Kidney (tissue), 14 donors: Measurements from ENCODE around the gene HOXD4. TPM values are rescaled to one million over a fixed set of nuclear protein-coding genes. Genes with fewer than 3 reads are reported as not detected.

Experiments
- DNase-seq, 5 donors: peaks; one replicate each; pipeline ENCODE4 v3.0.0-alpha.2; 2013 to 2020
- FAIRE-seq: peaks from 2 replicates; lab custom pipeline; 2012; peaks lifted over from hg19 to GRCh38; lab: Jason Lieb, UNC
- H3K27ac ChIP-seq, 2 donors: one replicate each; pipeline ENCODE4 v1.7.0; 2013; ENCODE audit warnings: low read depth in 2 of 2, low read length in 2 of 2, inconsistent platforms in 1 of 2
- H3K27me3 ChIP-seq: one replicate; pipeline ENCODE4 v1.7.1; 2013; ENCODE audit warnings: low read length, inconsistent platforms; ENCODE audit not compliant: control insufficient read depth, insufficient read depth
- H3K36me3 ChIP-seq, 3 donors: one replicate each; pipeline versions ENCODE4 v1.7.0 to v1.7.1; 2013; ENCODE audit warnings: low read length in 3 of 3, control low read depth in 1 of 3, inconsistent platforms in 1 of 3; ENCODE audit not compliant: insufficient read depth in 3 of 3, control insufficient read depth in 2 of 3
- H3K4me1 ChIP-seq, 3 donors: one replicate each; pipeline versions ENCODE4 v1.7.0 to v1.7.1; 2013; ENCODE audit warnings: low read length in 3 of 3, inconsistent platforms in 1 of 3, low read depth in 1 of 3; ENCODE audit not compliant: control insufficient read depth in 2 of 3, insufficient read depth in 2 of 3
- H3K4me3 ChIP-seq, 3 donors: one replicate each; pipeline versions ENCODE4 v1.7.0 to v1.8.1; 2013; ENCODE audit warnings: low read length in 3 of 3, control low read depth in 1 of 3, inconsistent platforms in 1 of 3
- H3K9ac ChIP-seq, 3 donors: one replicate each; pipeline versions ENCODE4 v1.7.0 to v1.7.1; 2013; ENCODE audit warnings: low read length in 3 of 3, control low read depth in 1 of 3, inconsistent platforms in 1 of 3
- H3K9me3 ChIP-seq, 3 donors: one replicate each; pipeline versions ENCODE4 v1.7.0 to v1.7.1; 2013; ENCODE audit warnings: low read length in 3 of 3, control low read depth in 1 of 3, inconsistent platforms in 1 of 3; ENCODE audit not compliant: control insufficient read depth in 2 of 3, insufficient read depth in 1 of 3
- CTCF ChIP-seq: IDR thresholded peaks from 3 replicates; pipeline ENCODE4 v1.5.1; 2012; ENCODE audit warnings: mild to moderate bottlenecking, moderate library complexity, borderline replicate concordance; ENCODE audit not compliant: insufficient read depth; ENCODE audit errors: extremely low read depth
- intact Hi-C: fragments of 100-400 bp; cut with DNase I; formaldehyde crosslinking; loops from one replicate; pipeline ENCODE4 v1.11.1; 2022
- polyA plus RNA-seq: library from polyadenylated mRNA; stranded (reverse); fragments of 350-450 nt; fragmentation: Illumina TruSeq; extraction: RNeasy Lipid Tissue Mini Kit (QIAGEN cat#74804); gene quantifications from one replicate; pipeline ENCODE4 v1.2.3, GENCODE V29; 2014; ENCODE audit warnings: low read depth, low replicate concordance; ENCODE audit not compliant: insufficient read depth
- total RNA-seq: library from RNA; stranded (reverse); fragmentation: NEBNext Ultra II Directional; extraction: Animal tissue kit (Norgen Biotek cat#: 25700); gene quantifications from one replicate; pipeline ENCODE4 v1.2.1, GENCODE V29; 2021
- donor health status: control.
- donor health status: control.
- donor health status: control.
- donor health status: control.
- donor health status: control.
- donor health status: DM: yes; HTN: yes; CAD: no.
- donor health status: Normal renal cell carcinoma (clear cell type).

HOXD4 gene
- total and polyA plus RNA-seq, 2 donors from 2014 or later = 12.1 to 27.8 TPM

GRCh38 chr2:176160251-176160985 is 9.1 kb downstream of the HOXD4 start:
- no peak for TF ChIP-seq CTCF
- Histone ChIP-seq H3K4me1 (peaks cover 0 to 2% (median 1%) of the 10 kb centered on the region in 3 donors), H3K36me3 (no peaks in the 10 kb centered on the region), H3K9ac (peak overlapping the region in 2 of 3 donors; percentile 54 to 94), H3K27ac (peak overlapping the region; percentile 90 to 95), H3K27me3 (no peaks in the 10 kb centered on the region), H3K9me3 (no peaks in the 10 kb centered on the region), H3K4me3 (peak overlapping the region in 2 of 3 donors; percentile 30 to 65)
- DNase-seq (peak; percentile 77 to 87 (median 84)), FAIRE-seq (no peak)
- intact Hi-C loops = no loop called here

- DNase-seq (peak in 4 of 5 donors; percentile 56 to 66 (median 60)), FAIRE-seq (no peak)
- Histone ChIP-seq H3K27me3 (no peaks in the 10 kb centered on the region), H3K36me3 (no peaks in the 10 kb centered on the region), H3K27ac (peak overlapping the region; percentile 90 to 95), H3K9ac (peak overlapping the region; percentile 21 to 94 (median 88)), H3K4me3 (peak overlapping the region; percentile 30 to 65 (median 61)), H3K4me1 (peaks cover 3 to 8% (median 4%) of the 10 kb centered on the region in 3 donors), H3K9me3 (no peaks in the 10 kb centered on the region)
- intact Hi-C loops = no loop called here
- no peak for TF ChIP-seq CTCF
Measured at GRCh38 chr2:176160986-176161824, 9.9 kb downstream of the HOXD4 start.

GRCh38 chr2:176161825-176162626 is 10.7 kb downstream of the HOXD4 start:
- intact Hi-C loops = no loop called here
- TF ChIP-seq CTCF = no peak
- Histone ChIP-seq H3K36me3 (no peaks in the 10 kb centered on the region), H3K4me1 (peaks cover 4 to 8% (median 4%) of the 10 kb centered on the region in 3 donors), H3K27me3 (no peaks in the 10 kb centered on the region), H3K9ac (peak overlapping the region; percentile 21 to 94 (median 88)), H3K27ac (peak overlapping the region; percentile 90 to 95), H3K9me3 (no peaks in the 10 kb centered on the region), H3K4me3 (peak overlapping the region; percentile 39 to 65 (median 61))
- FAIRE-seq (no peak), DNase-seq (peak in 4 of 5 donors; percentile 76 to 90 (median 85))
